ENCODE measurements around the gene TBX5. TPM values are rescaled to one million over a fixed set of nuclear protein-coding genes. Genes with fewer than 3 reads are reported as not detected.

Gene TBX5
- total and polyA plus RNA-seq, 4 donors, result 0.33 to 0.42 TPM; not detected in 2

GRCh38 chr12:114318984-114319383 lies 87.0 kb downstream of the TBX5 start:
- no peak overlapping the region for H3K27ac ChIP-seq (ENCODE audit: low read depth in 1 of 2, low read length in 2 of 2)
- H3K4me3 ChIP-seq (ENCODE audit: low read length in 2 of 2), result no peak overlapping the region
- H3K9me3 ChIP-seq (ENCODE audit: control insufficient read depth, low read length), result no peaks in the 10 kb centered on the region
- DNase-seq (no peak), ATAC-seq (ENCODE audit: low FRiP score) (peak; percentile 30)
- intact Hi-C loops (cut with DNase I), result no loop called here
- peaks cover 1 to 4% of the 10 kb centered on the region in 2 donors for H3K4me1 ChIP-seq (ENCODE audit: control insufficient read depth in 1 of 2, insufficient read depth in 2 of 2, low read length in 2 of 2)
- 71 to 73% methylated on average over 2 of the region's 2 CpGs for WGBS, 2 donors
- no peaks in the 10 kb centered on the region for H3K27me3 ChIP-seq (ENCODE audit: control insufficient read depth in 1 of 2, insufficient read depth in 2 of 2, low read length in 1 of 2)
- H3K36me3 ChIP-seq (ENCODE audit: control insufficient read depth in 1 of 2, insufficient read depth in 2 of 2, low read length in 1 of 2), result no peaks in the 10 kb centered on the region

GRCh38 chr12:114316076-114316475 lies 89.9 kb downstream of the TBX5 start:
- DNase-seq (peak in 1 of 2 donors; percentile 49), ATAC-seq (ENCODE audit: low FRiP score) (no peak)
- Histone ChIP-seq H3K27me3 (ENCODE audit: control insufficient read depth in 1 of 2, insufficient read depth in 2 of 2, low read length in 1 of 2) (no peaks in the 10 kb centered on the region), H3K9me3 (ENCODE audit: control insufficient read depth, low read length) (no peaks in the 10 kb centered on the region), H3K36me3 (ENCODE audit: control insufficient read depth in 1 of 2, insufficient read depth in 2 of 2, low read length in 1 of 2) (no peaks in the 10 kb centered on the region), H3K27ac (ENCODE audit: low read depth in 1 of 2, low read length in 2 of 2) (no peak overlapping the region), H3K4me3 (ENCODE audit: low read length in 2 of 2) (no peak overlapping the region), H3K4me1 (ENCODE audit: control insufficient read depth in 1 of 2, insufficient read depth in 2 of 2, low read length in 2 of 2) (peaks cover 1 to 4% of the 10 kb centered on the region in 2 donors)
- WGBS, 2 donors, result 10 to 11% methylated on average over 5 of the region's 5 CpGs
- intact Hi-C loops (cut with DNase I), result loop anchor here in 1 of 2 donors (2.0 kb wide), 1 partner anchor 347 kb away; no protein-coding TSS in a partner anchor

- DNase-seq (no peak), ATAC-seq (ENCODE audit: low FRiP score) (no peak)
- H3K4me1 ChIP-seq (ENCODE audit: control insufficient read depth in 1 of 2, insufficient read depth in 2 of 2, low read length in 2 of 2), result peaks cover 1 to 4% of the 10 kb centered on the region in 2 donors
- H3K27me3 ChIP-seq (ENCODE audit: control insufficient read depth in 1 of 2, insufficient read depth in 2 of 2, low read length in 1 of 2), result no peaks in the 10 kb centered on the region
- no peak overlapping the region for H3K27ac ChIP-seq (ENCODE audit: low read depth in 1 of 2, low read length in 2 of 2)
- 94 to 95% methylated on average over 16 of the region's 16 CpGs for WGBS, 2 donors
- no peaks in the 10 kb centered on the region for H3K9me3 ChIP-seq (ENCODE audit: control insufficient read depth, low read length)
- no peak overlapping the region for H3K4me3 ChIP-seq (ENCODE audit: low read length in 2 of 2)
- intact Hi-C loops (cut with DNase I), result no loop called here
- H3K36me3 ChIP-seq (ENCODE audit: control insufficient read depth in 1 of 2, insufficient read depth in 2 of 2, low read length in 1 of 2), result no peaks in the 10 kb centered on the region
Observed at GRCh38 chr12:114314974-114315720, 90.8 kb downstream of the TBX5 start.

- Histone ChIP-seq H3K36me3 (ENCODE audit: control insufficient read depth in 1 of 2, insufficient read depth in 2 of 2, low read length in 1 of 2) (no peaks in the 10 kb centered on the region), H3K4me3 (ENCODE audit: low read length in 2 of 2) (no peak overlapping the region), H3K9me3 (ENCODE audit: control insufficient read depth, low read length) (no peaks in the 10 kb centered on the region), H3K27me3 (ENCODE audit: control insufficient read depth in 1 of 2, insufficient read depth in 2 of 2, low read length in 1 of 2) (no peaks in the 10 kb centered on the region), H3K4me1 (ENCODE audit: control insufficient read depth in 1 of 2, insufficient read depth in 2 of 2, low read length in 2 of 2) (peaks cover 1 to 4% of the 10 kb centered on the region in 2 donors), H3K27ac (ENCODE audit: low read depth in 1 of 2, low read length in 2 of 2) (no peak overlapping the region)
- DNase-seq (no peak), ATAC-seq (ENCODE audit: low FRiP score) (no peak)
- intact Hi-C loops (cut with DNase I), result no loop called here
- WGBS, 2 donors, result 44% methylated on average over 7 of the region's 7 CpGs
Observed at GRCh38 chr12:114314403-114314802, 91.5 kb downstream of the TBX5 start.

GRCh38 chr12:114313910-114314309 lies 92.0 kb downstream of the TBX5 start:
- intact Hi-C loops (cut with DNase I), result no loop called here

GRCh38 chr12:114311974-114312373 lies 94.0 kb downstream of the TBX5 start:
- Histone ChIP-seq H3K27ac (ENCODE audit: low read depth in 1 of 2, low read length in 2 of 2) (peak overlapping the region in 1 of 2 donors; percentile 19), H3K4me1 (ENCODE audit: control insufficient read depth in 1 of 2, insufficient read depth in 2 of 2, low read length in 2 of 2) (no peaks in the 10 kb centered on the region), H3K4me3 (ENCODE audit: low read length in 2 of 2) (no peak overlapping the region), H3K27me3 (ENCODE audit: control insufficient read depth in 1 of 2, insufficient read depth in 2 of 2, low read length in 1 of 2) (no peaks in the 10 kb centered on the region), H3K36me3 (ENCODE audit: control insufficient read depth in 1 of 2, insufficient read depth in 2 of 2, low read length in 1 of 2) (no peaks in the 10 kb centered on the region), H3K9me3 (ENCODE audit: control insufficient read depth, low read length) (no peaks in the 10 kb centered on the region)
- DNase-seq (peak; percentile 82 to 83), ATAC-seq (ENCODE audit: low FRiP score) (peak; percentile 82)
- intact Hi-C loops (cut with DNase I), result no loop called here
- WGBS, 2 donors, result 5 to 6% methylated on average over 4 of the region's 4 CpGs

More at GRCh38 chr12:114313910-114314309, 92.0 kb downstream of the TBX5 start:
- 76 to 94% methylated on average over 2 of the region's 2 CpGs for WGBS, 2 donors
- H3K27ac ChIP-seq (ENCODE audit: low read depth in 1 of 2, low read length in 2 of 2), result no peak overlapping the region
- H3K36me3 ChIP-seq (ENCODE audit: control insufficient read depth in 1 of 2, insufficient read depth in 2 of 2, low read length in 1 of 2), result no peaks in the 10 kb centered on the region
- ATAC-seq (ENCODE audit: low FRiP score) (no peak), DNase-seq (no peak)
- H3K4me1 ChIP-seq (ENCODE audit: control insufficient read depth in 1 of 2, insufficient read depth in 2 of 2, low read length in 2 of 2), result peaks cover 0 to under 1% of the 10 kb centered on the region in 2 donors
- no peak overlapping the region for H3K4me3 ChIP-seq (ENCODE audit: low read length in 2 of 2)
- no peaks in the 10 kb centered on the region for H3K9me3 ChIP-seq (ENCODE audit: control insufficient read depth, low read length)
- no peaks in the 10 kb centered on the region for H3K27me3 ChIP-seq (ENCODE audit: control insufficient read depth in 1 of 2, insufficient read depth in 2 of 2, low read length in 1 of 2)

GRCh38 chr12:114306646-114307045 lies 99.3 kb downstream of the TBX5 start:
- intact Hi-C loops (cut with DNase I), result no loop called here
- 72 to 86% methylated on average over 1 of the region's 1 CpG for WGBS, 2 donors
- DNase-seq (no peak), ATAC-seq (ENCODE audit: low FRiP score) (no peak)
- Histone ChIP-seq H3K36me3 (ENCODE audit: control insufficient read depth in 1 of 2, insufficient read depth in 2 of 2, low read length in 1 of 2) (peaks cover 0 to 3% of the 10 kb centered on the region in 2 donors), H3K4me3 (ENCODE audit: low read length in 2 of 2) (no peak overlapping the region), H3K4me1 (ENCODE audit: control insufficient read depth in 1 of 2, insufficient read depth in 2 of 2, low read length in 2 of 2) (no peaks in the 10 kb centered on the region), H3K27ac (ENCODE audit: low read depth in 1 of 2, low read length in 2 of 2) (no peak overlapping the region), H3K9me3 (ENCODE audit: control insufficient read depth, low read length) (peaks cover 2% of the 10 kb centered on the region), H3K27me3 (ENCODE audit: control insufficient read depth in 1 of 2, insufficient read depth in 2 of 2, low read length in 1 of 2) (no peaks in the 10 kb centered on the region)

- H3K9me3 ChIP-seq (ENCODE audit: control insufficient read depth, low read length), result peaks cover 2% of the 10 kb centered on the region
- peaks cover 0 to 3% of the 10 kb centered on the region in 2 donors for H3K36me3 ChIP-seq (ENCODE audit: control insufficient read depth in 1 of 2, insufficient read depth in 2 of 2, low read length in 1 of 2)
- no peak for ATAC-seq (ENCODE audit: low FRiP score)
- no peak for DNase-seq
- no peaks in the 10 kb centered on the region for H3K27me3 ChIP-seq (ENCODE audit: control insufficient read depth in 1 of 2, insufficient read depth in 2 of 2, low read length in 1 of 2)
- H3K4me3 ChIP-seq (ENCODE audit: low read length in 2 of 2), result no peak overlapping the region
- H3K4me1 ChIP-seq (ENCODE audit: control insufficient read depth in 1 of 2, insufficient read depth in 2 of 2, low read length in 2 of 2), result no peaks in the 10 kb centered on the region
- H3K27ac ChIP-seq (ENCODE audit: low read depth in 1 of 2, low read length in 2 of 2), result no peak overlapping the region
- intact Hi-C loops (cut with DNase I), result no loop called here
Observed at GRCh38 chr12:114305446-114305845, 100.5 kb downstream of the TBX5 start.

Data from aorta (tissue), 5 donors.